Naive B cell (primary cell): Measurements from ENCODE around the gene RALGPS1. TPM values are rescaled to one million over a fixed set of nuclear protein-coding genes. Genes with fewer than 3 reads are reported as not detected.

ENCODE experiments used
- ATAC-seq, 2 donors: fragments of 150-1000 bp; cut with Tn5 transposase; 2 replicates each; pipeline ENCODE4 v1.10.0; 2021; ENCODE audit warnings: low read depth in 2 of 2, mild to moderate bottlenecking in 2 of 2, moderate library complexity in 2 of 2
- DNase-seq: peaks from one replicate; pipeline ENCODE4 v3.0.0; 2022
- H3K27ac Mint-ChIP-seq, 6 donors: one replicate each; pipeline ENCODE4 v1.8.0; 2020 to 2022; ENCODE audit warnings: mild to moderate bottlenecking in 6 of 6, mixed read lengths in 6 of 6, moderate library complexity in 5 of 6, inconsistent platforms in 2 of 6
- H3K27me3 Mint-ChIP-seq, 3 donors: one replicate each; pipeline ENCODE4 v1.8.0; 2021 to 2022; ENCODE audit warnings: mixed read lengths in 3 of 3, mild to moderate bottlenecking in 1 of 3
- H3K36me3 Mint-ChIP-seq, 2 donors: one replicate each; pipeline ENCODE4 v1.8.0; 2020 to 2022; ENCODE audit warnings: mixed read lengths in 2 of 2, inconsistent platforms in 1 of 2, mild to moderate bottlenecking in 1 of 2
- H3K4me1 Mint-ChIP-seq, 3 donors: one replicate each; pipeline ENCODE4 v1.8.0; 2020 to 2022; ENCODE audit warnings: mixed read lengths in 3 of 3, inconsistent platforms in 1 of 3, mild to moderate bottlenecking in 1 of 3, moderate library complexity in 1 of 3
- H3K4me3 Mint-ChIP-seq, 8 donors: one replicate each; pipeline ENCODE4 v1.8.0; 2020 to 2022; ENCODE audit warnings: mild to moderate bottlenecking in 8 of 8, mixed read lengths in 8 of 8, moderate library complexity in 8 of 8, inconsistent platforms in 2 of 8
- H3K9me3 Mint-ChIP-seq, 7 donors: one replicate each; pipeline ENCODE4 v1.8.0; 2020 to 2022; ENCODE audit warnings: mixed read lengths in 7 of 7, mild to moderate bottlenecking in 5 of 7, inconsistent platforms in 2 of 7, moderate library complexity in 1 of 7
- polyA plus RNA-seq, 6 donors: library from polyadenylated mRNA; unstranded; fragments of 300-500 nt; fragmentation: Illumina TruSeq; gene quantifications; one replicate each; pipeline ENCODE4 v1.2.3, GENCODE V29; 2021; ENCODE audit warnings: low read depth in 6 of 6

Gene RALGPS1
- polyA plus RNA-seq, 6 donors from 2014 or later, result 3.0 to 7.9 (median 5.4) TPM

- no peak overlapping the region for H3K27ac Mint-ChIP-seq
- H3K9me3 Mint-ChIP-seq, result no peaks in the 10 kb centered on the region
- H3K27me3 Mint-ChIP-seq, result no peaks in the 10 kb centered on the region
- peak overlapping the region in 1 of 8 donors; percentile 24 for H3K4me3 Mint-ChIP-seq
- peaks cover 0 to 7% (median 2%) of the 10 kb centered on the region in 3 donors for H3K4me1 Mint-ChIP-seq
- H3K36me3 Mint-ChIP-seq, result peaks cover 16 to 22% of the 10 kb centered on the region in 2 donors
- no peak for ATAC-seq
- DNase-seq, result no peak
These were observed 168.8 kb downstream of the RALGPS1 start for GRCh38 chr9:127083138-127083980.

- H3K9me3 Mint-ChIP-seq, result no peaks in the 10 kb centered on the region
- H3K36me3 Mint-ChIP-seq, result peaks cover 12% of the 10 kb centered on the region in 2 donors
- ATAC-seq, result no peak
- peak overlapping the region in 2 of 6 donors; percentile 37 to 87 for H3K27ac Mint-ChIP-seq
- peak overlapping the region in 1 of 8 donors; percentile 44 for H3K4me3 Mint-ChIP-seq
- peaks cover 0 to 7% (median 2%) of the 10 kb centered on the region in 3 donors for H3K4me1 Mint-ChIP-seq
- H3K27me3 Mint-ChIP-seq, result no peaks in the 10 kb centered on the region
- no peak for DNase-seq
These were observed 169.8 kb downstream of the RALGPS1 start for GRCh38 chr9:127084076-127085039.

- Mint-ChIP-seq H3K36me3 (peaks cover 5 to 7% of the 10 kb centered on the region in 2 donors), H3K27ac (no peak overlapping the region), H3K4me3 (no peak overlapping the region), H3K9me3 (no peaks in the 10 kb centered on the region), H3K27me3 (no peaks in the 10 kb centered on the region), H3K4me1 (peaks cover 0 to 7% (median 2%) of the 10 kb centered on the region in 3 donors)
- DNase-seq (no peak), ATAC-seq (no peak)
These were observed 170.6 kb downstream of the RALGPS1 start for GRCh38 chr9:127085186-127085585.

GRCh38 chr9:127086771-127087170, 172.2 kb downstream of the RALGPS1 start:
- no peak for ATAC-seq
- Mint-ChIP-seq H3K27ac (no peak overlapping the region), H3K36me3 (peaks cover 0 to 5% of the 10 kb centered on the region in 2 donors), H3K27me3 (no peaks in the 10 kb centered on the region), H3K4me1 (peaks cover 0 to 3% (median 2%) of the 10 kb centered on the region in 3 donors), H3K9me3 (no peaks in the 10 kb centered on the region), H3K4me3 (no peak overlapping the region)
- DNase-seq, result no peak

GRCh38 chr9:127087411-127087810, 172.8 kb downstream of the RALGPS1 start:
- Mint-ChIP-seq H3K27me3 (no peaks in the 10 kb centered on the region), H3K9me3 (no peaks in the 10 kb centered on the region), H3K27ac (no peak overlapping the region), H3K4me3 (no peak overlapping the region), H3K4me1 (peaks cover 0 to 3% (median 2%) of the 10 kb centered on the region in 3 donors), H3K36me3 (peaks cover 0 to 5% of the 10 kb centered on the region in 2 donors)
- DNase-seq (no peak), ATAC-seq (no peak)

- Mint-ChIP-seq H3K4me3 (no peak overlapping the region), H3K27me3 (no peaks in the 10 kb centered on the region), H3K4me1 (peaks cover 0 to 1% (median under 1%) of the 10 kb centered on the region in 3 donors), H3K36me3 (peaks cover 0 to 5% of the 10 kb centered on the region in 2 donors), H3K27ac (no peak overlapping the region), H3K9me3 (no peaks in the 10 kb centered on the region)
- DNase-seq, result no peak
- ATAC-seq, result no peak
These were observed 173.3 kb downstream of the RALGPS1 start for GRCh38 chr9:127087836-127088235.

GRCh38 chr9:127088724-127089615, 174.4 kb downstream of the RALGPS1 start:
- no peak overlapping the region for H3K27ac Mint-ChIP-seq
- H3K4me3 Mint-ChIP-seq, result peak overlapping the region in 1 of 8 donors; percentile 63
- peaks cover 0 to 5% of the 10 kb centered on the region in 2 donors for H3K36me3 Mint-ChIP-seq
- no peaks in the 10 kb centered on the region for H3K27me3 Mint-ChIP-seq
- H3K9me3 Mint-ChIP-seq, result no peaks in the 10 kb centered on the region
- DNase-seq, result no peak
- no peak for ATAC-seq
- no peaks in the 10 kb centered on the region for H3K4me1 Mint-ChIP-seq

GRCh38 chr9:127089631-127090081, 175.1 kb downstream of the RALGPS1 start:
- peaks cover 0 to 5% of the 10 kb centered on the region in 2 donors for H3K36me3 Mint-ChIP-seq
- H3K27ac Mint-ChIP-seq, result no peak overlapping the region
- H3K27me3 Mint-ChIP-seq, result no peaks in the 10 kb centered on the region
- no peak overlapping the region for H3K4me3 Mint-ChIP-seq
- no peak for ATAC-seq
- no peak for DNase-seq
- H3K9me3 Mint-ChIP-seq, result no peaks in the 10 kb centered on the region
- H3K4me1 Mint-ChIP-seq, result no peaks in the 10 kb centered on the region

GRCh38 chr9:127090341-127090985, 175.9 kb downstream of the RALGPS1 start:
- H3K27ac Mint-ChIP-seq, result no peak overlapping the region
- no peaks in the 10 kb centered on the region for H3K4me1 Mint-ChIP-seq
- H3K9me3 Mint-ChIP-seq, result no peaks in the 10 kb centered on the region
- peaks cover 0 to 5% of the 10 kb centered on the region in 2 donors for H3K36me3 Mint-ChIP-seq
- no peak overlapping the region for H3K4me3 Mint-ChIP-seq
- H3K27me3 Mint-ChIP-seq, result no peaks in the 10 kb centered on the region
- ATAC-seq (no peak), DNase-seq (no peak)

GRCh38 chr9:127091526-127091925, 176.9 kb downstream of the RALGPS1 start:
- Mint-ChIP-seq H3K27ac (peak overlapping the region in 1 of 6 donors; percentile 61), H3K4me1 (no peaks in the 10 kb centered on the region), H3K4me3 (no peak overlapping the region), H3K36me3 (peaks cover 0 to 4% of the 10 kb centered on the region in 2 donors), H3K27me3 (no peaks in the 10 kb centered on the region), H3K9me3 (no peaks in the 10 kb centered on the region)
- no peak for DNase-seq
- ATAC-seq, result no peak

- H3K9me3 Mint-ChIP-seq, result no peaks in the 10 kb centered on the region
- peaks cover 0 to 1% of the 10 kb centered on the region in 2 donors for H3K36me3 Mint-ChIP-seq
- H3K4me3 Mint-ChIP-seq, result no peak overlapping the region
- H3K27ac Mint-ChIP-seq, result peak overlapping the region in 2 of 6 donors; percentile 7 to 61
- DNase-seq (no peak), ATAC-seq (no peak)
- H3K27me3 Mint-ChIP-seq, result no peaks in the 10 kb centered on the region
- no peaks in the 10 kb centered on the region for H3K4me1 Mint-ChIP-seq
These were observed 177.5 kb downstream of the RALGPS1 start for GRCh38 chr9:127092041-127092608.
